A673 (cell line): ENCODE results near the gene UTY. TPM values are rescaled to one million over a fixed set of nuclear protein-coding genes. Genes with fewer than 3 reads are reported as not detected.

Source experiments
- Bru-seq: library from RNA; stranded (reverse); fragments of 400-500 nt; gene quantifications from one replicate; lab custom pipeline; 2021; lab: Mats Ljungman, UMichigan
- BruChase-seq, 2 experiments: library from RNA; stranded (reverse); fragments of 400-500 nt; gene quantifications; one replicate each; lab custom pipeline; 2021; lab: Mats Ljungman, UMichigan
- BruUV-seq: library from RNA; stranded (reverse); fragments of 400-500 nt; replicated peaks from 2 replicates; lab custom pipeline; 2021; lab: Mats Ljungman, UMichigan
- CTCF ChIA-PET: fragments of 300-600 bp; sonication (Branson Sonifier 250); formaldehyde crosslinking; loops from one replicate; lab custom pipeline; 2022; ENCODE audit warnings: antibody characterized with exemption; lab: Charles Lee
- POLR2A ChIA-PET: fragments of 300-600 bp; sonication (Branson Sonifier 250); formaldehyde crosslinking; loops from one replicate; lab custom pipeline; 2022; ENCODE audit warnings: antibody characterized with exemption; ENCODE audit not compliant: low non-redundant PET; lab: Charles Lee
- DNase-seq: peaks from one replicate; pipeline ENCODE4 v3.0.0-alpha.2; 2015; ENCODE audit warnings: low spot score
- H3K27ac ChIP-seq: fragments of 200-600 bp; sonication (generic); 2 replicates; pipeline ENCODE4 v1.5.1; 2016; ENCODE audit warnings: mixed run types, low read depth, mild to moderate bottlenecking, mixed read lengths, antibody characterized with exemption, low read length; ENCODE audit not compliant: poor library complexity, severe bottlenecking
- H3K27me3 ChIP-seq: fragments of 200-600 bp; sonication (generic); replicated peaks from 2 replicates; pipeline ENCODE4 v1.6.1; 2017; ENCODE audit warnings: mixed run types, low read depth, mild to moderate bottlenecking, mixed read lengths, antibody characterized with exemption, low read length; ENCODE audit not compliant: insufficient read depth, poor library complexity
- H3K36me3 ChIP-seq: fragments of 200-600 bp; sonication (generic); 2 replicates; pipeline ENCODE4 v1.6.1; 2016; ENCODE audit warnings: mixed run types, mild to moderate bottlenecking, mixed read lengths, antibody characterized with exemption, low read length; ENCODE audit not compliant: insufficient read depth, poor library complexity, severe bottlenecking
- H3K4me1 ChIP-seq: fragments of 200-600 bp; sonication (generic); 2 replicates; pipeline ENCODE4 v1.6.1; 2017; ENCODE audit warnings: mixed run types, mild to moderate bottlenecking, mixed read lengths, antibody characterized with exemption, low read length; ENCODE audit not compliant: insufficient read depth, poor library complexity, severe bottlenecking
- H3K4me3 ChIP-seq: fragments of 200-600 bp; sonication (generic); 2 replicates; pipeline ENCODE4 v1.5.1; 2016; ENCODE audit warnings: low read depth, mixed run types, mild to moderate bottlenecking, mixed read lengths, low read length; ENCODE audit not compliant: poor library complexity, severe bottlenecking
- H3K9me3 ChIP-seq: fragments of 200-600 bp; sonication (generic); 2 replicates; pipeline ENCODE4 v1.6.1; 2016; ENCODE audit warnings: mixed run types, low read depth, mild to moderate bottlenecking, mixed read lengths, antibody characterized with exemption, low read length; ENCODE audit not compliant: poor library complexity, severe bottlenecking
- EZH2 ChIP-seq: fragments of 200-600 bp; sonication (generic); IDR thresholded peaks from 2 replicates; pipeline ENCODE4 v1.6.1; 2017; ENCODE audit warnings: borderline replicate concordance, low read depth, mild to moderate bottlenecking, mixed read lengths, antibody characterized with exemption, low read length; ENCODE audit not compliant: poor library complexity, severe bottlenecking
- intact Hi-C: fragments of 100-400 bp; cut with micrococcal nuclease; formaldehyde crosslinking; loops from one replicate; pipeline ENCODE4 v1.10.0; 2022; ENCODE audit not compliant: unreplicated experiment
- long read RNA-seq: library from polyadenylated mRNA; stranded (forward); transcript quantifications from one replicate; pipeline ENCODE4 v2.0.0, GENCODE V29; 2022
- total RNA-seq: library from RNA; stranded (reverse); gene quantifications from 2 replicates; pipeline ENCODE4 v1.2.3, GENCODE V29; 2021
- TF ChIP-seq, protein P1 (sequence below): fragments of 300-800, 200-600 bp; sonication (generic); conservative IDR thresholded peaks from 2 replicates; pipeline ENCODE4 v1.5.1; 2017; ENCODE audit warnings: low read depth, mild to moderate bottlenecking, antibody characterized with exemption, low read length, moderate library complexity, mixed read lengths

Gene UTY
- total RNA-seq, result not detected in 2 replicates
- not detected for Bru-seq, nascent RNA
- percentile 0 among the genes with signal in this experiment for BruChase-seq, experiment 1, labeled RNA remaining after a 2-hour chase
- not detected for BruChase-seq, experiment 2, labeled RNA remaining after a 6-hour chase
- long read RNA-seq, result 0 reads

DNA sequence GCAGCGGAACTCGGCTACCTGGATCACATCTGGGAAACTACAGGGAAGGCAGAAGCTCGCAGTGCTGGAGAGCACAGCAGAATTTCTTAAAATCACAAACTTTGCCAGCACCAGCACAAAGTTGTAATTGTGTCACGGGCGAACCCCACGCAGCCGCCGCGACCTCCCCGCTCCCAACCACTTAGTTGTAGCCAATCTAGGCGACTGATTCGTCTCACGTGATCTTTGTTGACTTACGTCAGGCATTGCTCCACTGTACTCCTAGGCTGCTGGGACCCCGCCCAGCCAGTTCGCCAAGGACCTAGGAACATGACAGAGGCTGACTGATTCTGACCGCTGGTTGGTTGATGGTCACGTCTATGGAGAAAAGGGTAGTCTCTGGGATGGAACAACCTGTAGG is at the start of gene UTY:
UTY (minus strand) TSS at position 206 of the 400 bp plus-strand sequence. CDS start 368 bp downstream, outside the sequence.
- Histone ChIP-seq H3K27me3 (no peaks in the 10 kb centered on the region), H3K4me1 (no peaks in the 10 kb centered on the region), H3K27ac (no peak within 1 kb of the TSS), H3K4me3 (no peak within 1 kb of the TSS), H3K36me3 (no peaks in the 10 kb centered on the region), H3K9me3 (no peaks in the 10 kb centered on the region)
- ChIA-PET POLR2A (no interaction called here), CTCF (no interaction called here)
- BruUV-seq, result no TSS peak
- TF ChIP-seq EZH2, result no peak
- TF ChIP-seq, protein P1, sequence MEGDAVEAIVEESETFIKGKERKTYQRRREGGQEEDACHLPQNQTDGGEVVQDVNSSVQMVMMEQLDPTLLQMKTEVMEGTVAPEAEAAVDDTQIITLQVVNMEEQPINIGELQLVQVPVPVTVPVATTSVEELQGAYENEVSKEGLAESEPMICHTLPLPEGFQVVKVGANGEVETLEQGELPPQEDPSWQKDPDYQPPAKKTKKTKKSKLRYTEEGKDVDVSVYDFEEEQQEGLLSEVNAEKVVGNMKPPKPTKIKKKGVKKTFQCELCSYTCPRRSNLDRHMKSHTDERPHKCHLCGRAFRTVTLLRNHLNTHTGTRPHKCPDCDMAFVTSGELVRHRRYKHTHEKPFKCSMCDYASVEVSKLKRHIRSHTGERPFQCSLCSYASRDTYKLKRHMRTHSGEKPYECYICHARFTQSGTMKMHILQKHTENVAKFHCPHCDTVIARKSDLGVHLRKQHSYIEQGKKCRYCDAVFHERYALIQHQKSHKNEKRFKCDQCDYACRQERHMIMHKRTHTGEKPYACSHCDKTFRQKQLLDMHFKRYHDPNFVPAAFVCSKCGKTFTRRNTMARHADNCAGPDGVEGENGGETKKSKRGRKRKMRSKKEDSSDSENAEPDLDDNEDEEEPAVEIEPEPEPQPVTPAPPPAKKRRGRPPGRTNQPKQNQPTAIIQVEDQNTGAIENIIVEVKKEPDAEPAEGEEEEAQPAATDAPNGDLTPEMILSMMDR, result no peak
- DNase-seq, result no peak
- intact Hi-C loops, result no loop called here

DNA sequence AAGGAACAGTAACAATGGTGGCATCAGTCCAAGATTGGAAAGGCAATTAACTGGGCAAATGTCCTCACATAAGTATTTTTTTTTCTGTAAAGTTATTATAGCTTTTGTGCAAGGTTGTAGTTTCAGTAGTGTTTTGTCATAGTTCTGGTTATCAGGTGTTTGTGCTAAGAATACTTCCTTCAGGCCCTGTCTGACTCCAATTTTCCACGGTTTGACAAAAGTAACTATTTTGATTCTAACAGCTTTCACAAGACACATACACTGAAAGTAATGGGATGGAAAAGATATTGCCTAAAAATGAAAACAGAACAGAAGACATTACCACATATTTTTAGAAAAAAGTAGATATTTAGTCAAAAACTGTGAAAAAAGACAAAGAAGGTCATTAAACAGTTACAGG is 40.6 kb upstream of the UTY start:
- ChIA-PET CTCF (no interaction called here), POLR2A (no interaction called here)
- no peaks in the 10 kb centered on the region for H3K36me3 ChIP-seq

GRCh38 chrY:13501215-13501614 is 21.4 kb upstream of the UTY start:
- CTCF ChIA-PET, result no interaction called here
- H3K9me3 ChIP-seq, result no peaks in the 10 kb centered on the region
- H3K36me3 ChIP-seq, result no peaks in the 10 kb centered on the region
- no peak overlapping the region for H3K4me3 ChIP-seq
- intact Hi-C loops, result no loop called here
- no peak overlapping the region for H3K27ac ChIP-seq
- POLR2A ChIA-PET, result no interaction called here
- BruUV-seq, result no TSS peak
- H3K27me3 ChIP-seq, result no peaks in the 10 kb centered on the region
- TF ChIP-seq EZH2, result no peak
- TF ChIP-seq, protein P1, result no peak
- no peaks in the 10 kb centered on the region for H3K4me1 ChIP-seq
- no peak for DNase-seq

More for the DNA sequence above, 40.6 kb upstream of the UTY start:
- H3K9me3 ChIP-seq, result no peaks in the 10 kb centered on the region
- H3K27ac ChIP-seq, result no peak overlapping the region
- BruUV-seq, result no TSS peak
- H3K4me1 ChIP-seq, result no peaks in the 10 kb centered on the region
- H3K4me3 ChIP-seq, result no peak overlapping the region
- TF ChIP-seq EZH2, result no peak
- TF ChIP-seq, protein P1, result no peak
- no peak for DNase-seq
- no peaks in the 10 kb centered on the region for H3K27me3 ChIP-seq
- intact Hi-C loops, result no loop called here
